Panc1 (cell line): ENCODE measurements around the gene SMIM20. TPM values are rescaled to one million over a fixed set of nuclear protein-coding genes. Genes with fewer than 3 reads are reported as not detected.

Source experiments
- ATAC-seq: fragments of 200-7000 bp; cut with Tn5 transposase; 2 replicates; pipeline ENCODE4 v1.9.1; 2020; ENCODE audit warnings: mild to moderate bottlenecking, moderate library complexity
- BruUV-seq: library from RNA; stranded (reverse); fragments of 400-500 nt; replicated peaks from 2 replicates; lab custom pipeline; 2021; lab: Mats Ljungman, UMichigan
- CTCF ChIA-PET: fragments of 300-600 bp; sonication (Branson Sonifier 250); formaldehyde crosslinking; loops from one replicate; lab custom pipeline; 2022; ENCODE audit warnings: antibody characterized with exemption; lab: Charles Lee
- POLR2A ChIA-PET: fragments of 300-600 bp; sonication (Branson Sonifier 250); formaldehyde crosslinking; loops from one replicate; lab custom pipeline; 2022; ENCODE audit warnings: antibody characterized with exemption; lab: Charles Lee
- DNase-seq: peaks from one replicate; pipeline ENCODE4 v3.0.0-alpha.2; 2010; ENCODE audit warnings: low read depth, low spot score
- H3K27ac ChIP-seq: 2 replicates; pipeline ENCODE4 v1.5.1; 2011; ENCODE audit warnings: mild to moderate bottlenecking, low read length, inconsistent platforms
- H3K27me3 ChIP-seq: fragments of 200-500 bp; sonication (Bioruptor generic); 2 replicates; pipeline ENCODE4 v1.6.0; 2014; ENCODE audit warnings: low read length, inconsistent platforms; ENCODE audit not compliant: control insufficient read depth, insufficient read depth
- H3K36me3 ChIP-seq: fragments of 200-500 bp; sonication (Bioruptor generic); 2 replicates; pipeline ENCODE4 v1.5.1; 2014; ENCODE audit warnings: inconsistent platforms, mild to moderate bottlenecking, low read length, moderate library complexity; ENCODE audit not compliant: control insufficient read depth, insufficient read depth
- H3K4me1 ChIP-seq: 2 replicates; pipeline ENCODE4 v1.5.1; 2011; ENCODE audit warnings: inconsistent platforms, mild to moderate bottlenecking, low read length, moderate library complexity; ENCODE audit not compliant: control insufficient read depth, insufficient read depth
- H3K4me3 ChIP-seq, 2 experiments: 2 replicates each; pipeline ENCODE4 v1.5.1; 2011 to 2012; ENCODE audit warnings: low read depth in 2 of 2, low read length in 2 of 2, mild to moderate bottlenecking in 2 of 2, inconsistent platforms in 1 of 2, moderate library complexity in 1 of 2
- H3K9me3 ChIP-seq: fragments of 200-500 bp; sonication (Bioruptor generic); 2 replicates; pipeline ENCODE4 v1.5.1; 2014; ENCODE audit warnings: low read depth, mild to moderate bottlenecking, inconsistent platforms, low read length, moderate library complexity; ENCODE audit not compliant: control insufficient read depth, insufficient read depth
- CTCF ChIP-seq: fragments of 450-650 bp; IDR thresholded peaks from 2 replicates; pipeline ENCODE4 v1.5.1; 2017; ENCODE audit warnings: mild to moderate bottlenecking
- POLR2AphosphoS5 ChIP-seq: IDR thresholded peaks from 2 replicates; pipeline ENCODE4 v1.6.1; 2012; ENCODE audit warnings: mild to moderate bottlenecking, low read depth, low read length, moderate library complexity
- REST ChIP-seq, 2 experiments: IDR thresholded peaks; 2 replicates each; pipeline ENCODE4 v1.6.1; 2011 to 2012; ENCODE audit warnings: low read depth in 2 of 2, control low read depth in 1 of 2, low read length in 1 of 2, mild to moderate bottlenecking in 1 of 2, moderate library complexity in 1 of 2; ENCODE audit not compliant: insufficient read depth in 1 of 2
- SIN3A ChIP-seq: IDR thresholded peaks from 2 replicates; pipeline ENCODE4 v1.6.1; 2012; ENCODE audit warnings: low read depth, mild to moderate bottlenecking, low read length, moderate library complexity, borderline replicate concordance; ENCODE audit not compliant: insufficient read depth
- TCF7L2 ChIP-seq: IDR thresholded peaks from 2 replicates; pipeline ENCODE4 v1.6.1; 2011; ENCODE audit warnings: mild to moderate bottlenecking, low read depth, low read length, inconsistent platforms
- in situ Hi-C: cut with HindIII; loops from 2 replicates; pipeline ENCODE4 v1.10.0; 2016; ENCODE audit warnings: low sequenced_read_pairs, low pct_unique_long_range_greater_than_20kb
- intact Hi-C: fragments of 100-400 bp; cut with micrococcal nuclease; formaldehyde crosslinking; loops from one replicate; pipeline ENCODE4 v1.10.0; 2022; ENCODE audit not compliant: unreplicated experiment
- total RNA-seq: library from RNA; stranded (reverse); gene quantifications from one replicate; pipeline ENCODE4 v1.2.1, GENCODE V29; 2021; ENCODE audit not compliant: unreplicated experiment

The SMIM20 gene
- total RNA-seq, 1 experiment from 2014 or later: 16.5 TPM

GRCh38 chr4:25892796-25893195 lies 21.2 kb upstream of the SMIM20 start:
- POLR2A ChIA-PET: no interaction called here
- DNase-seq: no peak
- CTCF ChIA-PET: no interaction called here

GRCh38 chr4:25896776-25897539 lies 17.1 kb upstream of the SMIM20 start:
- CTCF ChIA-PET: no interaction called here
- TF ChIP-seq TCF7L2 (no peak), REST (IDR thresholded peaks at IDR 0.05; ENCODE audit: insufficient read depth in 1 of 2, low read depth in 2 of 2, low read length in 1 of 2) (no peak), CTCF (no peak), POLR2AphosphoS5 (no peak), SIN3A (no peak)
- no peak overlapping the region for H3K4me3 ChIP-seq
- H3K27ac ChIP-seq: no peak overlapping the region
- in situ Hi-C loops: no loop called here
- ATAC-seq (no peak), DNase-seq (no peak)
- intact Hi-C loops: no loop called here
- no peaks in the 10 kb centered on the region for H3K4me1 ChIP-seq
- no TSS peak for BruUV-seq
- POLR2A ChIA-PET: no interaction called here
- H3K36me3 ChIP-seq: no peaks in the 10 kb centered on the region
- no peaks in the 10 kb centered on the region; the same call in 1 of the 2 replicates for H3K27me3 ChIP-seq
- no peaks in the 10 kb centered on the region for H3K9me3 ChIP-seq

More at GRCh38 chr4:25892796-25893195, 21.2 kb upstream of the SMIM20 start:
- no peaks in the 10 kb centered on the region for H3K4me1 ChIP-seq
- no peak overlapping the region for H3K27ac ChIP-seq
- TF ChIP-seq TCF7L2 (no peak), CTCF (no peak), SIN3A (no peak), POLR2AphosphoS5 (no peak)
- no peak for ATAC-seq
- no peaks in the 10 kb centered on the region for H3K9me3 ChIP-seq
- H3K27me3 ChIP-seq: no peaks in the 10 kb centered on the region; the same call in 1 of the 2 replicates
- in situ Hi-C loops: no loop called here
- BruUV-seq: no TSS peak
- intact Hi-C loops: no loop called here
- no peaks in the 10 kb centered on the region for H3K36me3 ChIP-seq
- no peak overlapping the region for H3K4me3 ChIP-seq
